ENCODE measurements around the gene ALG9. TPM values are rescaled to one million over a fixed set of nuclear protein-coding genes. Genes with fewer than 3 reads are reported as not detected.

The ALG9 gene
- total and polyA plus RNA-seq, 2 donors (not counting 3 experiments of a cell fraction or from before 2014, with no cell fraction given) = 29.1 to 29.4 TPM

GRCh38 chr11:111826322-111826950, 44.9 kb downstream of the ALG9 start:
- POLR2A ChIA-PET = no interaction called here
- dilution Hi-C loops (cut with MboI; ENCODE audit: extremely low pct_ligation_motif_present, low sequenced_read_pairs) = no loop called here
- H2AFZ ChIP-seq (ENCODE audit: low read depth, low read length) = no peak overlapping the region

More at GRCh38 chr11:111826322-111826950, 44.9 kb downstream of the ALG9 start:
- peaks cover 2% of the 10 kb centered on the region for H3K9me1 ChIP-seq (replicated peaks; ENCODE audit: control insufficient read depth, extremely low read depth, insufficient read depth, low read length)
- intact Hi-C loops (cut with micrococcal nuclease) = no loop called here
- no peaks in the 10 kb centered on the region for H3K9me3 ChIP-seq (replicated peaks; ENCODE audit: control insufficient read depth, insufficient read depth, low read length)
- no peaks in the 10 kb centered on the region for H3K27me3 ChIP-seq (ENCODE audit: control insufficient read depth in 2 of 2, insufficient read depth in 2 of 2, low read length in 2 of 2)
- no TSS peak for BruUV-seq (replicated peaks)
- no peak overlapping the region for H3K4me3 ChIP-seq (replicated peaks in 1 of 3; ENCODE audit: insufficient read depth in 1 of 3, low read depth in 1 of 3, low read length in 3 of 3)
- no peaks in the 10 kb centered on the region for H3K4me1 ChIP-seq (ENCODE audit: control insufficient read depth, extremely low read depth, insufficient read depth, low read length)
- DNase-seq (ENCODE audit: low read depth, low spot score) (no peak), FAIRE-seq (no peak)
- H4K20me1 ChIP-seq (replicated peaks; ENCODE audit: control insufficient read depth, extremely low read depth, insufficient read depth, low read length) = no peaks in the 10 kb centered on the region
- H3K4me2 ChIP-seq (ENCODE audit: insufficient read depth, low read length) = no peak overlapping the region
- H3K36me3 ChIP-seq (ENCODE audit: control insufficient read depth in 2 of 2, extremely low read depth in 1 of 2, insufficient read depth in 2 of 2, low read length in 2 of 2) = no peaks in the 10 kb centered on the region
- no peak overlapping the region for H3K9ac ChIP-seq (replicated peaks; ENCODE audit: extremely low read depth, insufficient read depth, low read length)
- TF ChIP-seq EZH2 (IDR thresholded peaks at IDR 0.05; ENCODE audit: borderline replicate concordance, low read depth, low read length, severe bottlenecking) = no peak
- TF ChIP-seq MYC (IDR thresholded peaks at IDR 0.05; ENCODE audit: low read depth, low read length) = no peak
- no peak for TF ChIP-seq POLR2AphosphoS5 (IDR thresholded peaks at IDR 0.05; ENCODE audit: insufficient read depth, low read depth, low read length)
- TF ChIP-seq JUN (IDR thresholded peaks at IDR 0.05; ENCODE audit: borderline replicate concordance, insufficient read depth, insufficient read length, low read depth) = no peak
- TF ChIP-seq GATA2 (IDR thresholded peaks at IDR 0.05; ENCODE audit: insufficient read depth, insufficient read length, low read depth, low read length) = no peak
- no peak for TF ChIP-seq FOS (IDR thresholded peaks at IDR 0.05; ENCODE audit: borderline replicate concordance, insufficient read depth, low read length)
- no peak for TF ChIP-seq MAX (IDR thresholded peaks at IDR 0.05; ENCODE audit: insufficient read depth, insufficient read length)
- TF ChIP-seq POLR2A (IDR thresholded peaks at IDR 0.05; ENCODE audit: low read depth, low read length) = no peak
- TF ChIP-seq, protein P1, sequence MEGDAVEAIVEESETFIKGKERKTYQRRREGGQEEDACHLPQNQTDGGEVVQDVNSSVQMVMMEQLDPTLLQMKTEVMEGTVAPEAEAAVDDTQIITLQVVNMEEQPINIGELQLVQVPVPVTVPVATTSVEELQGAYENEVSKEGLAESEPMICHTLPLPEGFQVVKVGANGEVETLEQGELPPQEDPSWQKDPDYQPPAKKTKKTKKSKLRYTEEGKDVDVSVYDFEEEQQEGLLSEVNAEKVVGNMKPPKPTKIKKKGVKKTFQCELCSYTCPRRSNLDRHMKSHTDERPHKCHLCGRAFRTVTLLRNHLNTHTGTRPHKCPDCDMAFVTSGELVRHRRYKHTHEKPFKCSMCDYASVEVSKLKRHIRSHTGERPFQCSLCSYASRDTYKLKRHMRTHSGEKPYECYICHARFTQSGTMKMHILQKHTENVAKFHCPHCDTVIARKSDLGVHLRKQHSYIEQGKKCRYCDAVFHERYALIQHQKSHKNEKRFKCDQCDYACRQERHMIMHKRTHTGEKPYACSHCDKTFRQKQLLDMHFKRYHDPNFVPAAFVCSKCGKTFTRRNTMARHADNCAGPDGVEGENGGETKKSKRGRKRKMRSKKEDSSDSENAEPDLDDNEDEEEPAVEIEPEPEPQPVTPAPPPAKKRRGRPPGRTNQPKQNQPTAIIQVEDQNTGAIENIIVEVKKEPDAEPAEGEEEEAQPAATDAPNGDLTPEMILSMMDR (IDR thresholded peaks at IDR 0.05; ENCODE audit: extremely low read depth in 1 of 2, insufficient read depth in 1 of 2, low read depth in 1 of 2, low read length in 2 of 2) = no peak
- no peaks in the 10 kb centered on the region for H3K79me2 ChIP-seq (ENCODE audit: control insufficient read depth, insufficient read depth, low read length)
- CTCF ChIA-PET = interaction anchor here (1.0 to 1.6 kb wide), 2 partner anchors 8 to 49 kb away, joined by 5 to 7 read pairs; no protein-coding TSS in a partner anchor
- H3K27ac ChIP-seq (ENCODE audit: insufficient read depth, low read depth, low read length) = no peak overlapping the region

Data from endothelial cell of umbilical vein (primary cell).